H1 (cell line): ENCODE measurements around the gene SH2B2. TPM values are rescaled to one million over a fixed set of nuclear protein-coding genes. Genes with fewer than 3 reads are reported as not detected.
A peak's percentile ranks its signal among the peaks of the same experiment; 100 is the strongest.

Experiments used
- CTCF ChIA-PET: fragments of 300-600 bp; sonication (Branson Sonifier 250); formaldehyde crosslinking; loops from one replicate; lab custom pipeline; 2021; ENCODE audit not compliant: partially characterized antibody; lab: Charles Lee
- POLR2A ChIA-PET: fragments of 300-600 bp; sonication (Branson Sonifier 250); formaldehyde crosslinking; loops from one replicate; lab custom pipeline; 2021; ENCODE audit warnings: inconsistent platforms; ENCODE audit not compliant: partially characterized antibody; lab: Charles Lee
- DNase-seq, 2 experiments: peaks; one replicate each; pipeline versions ENCODE4 v3.0.0 to v3.0.0-alpha.2; 2010 to 2022; ENCODE audit warnings: low spot score in 2 of 2, low read depth in 1 of 2, mixed read lengths in 1 of 2
- FAIRE-seq: peaks from 2 replicates; lab custom pipeline; 2011; peaks lifted over from hg19 to GRCh38; lab: Jason Lieb, UNC
- H2AFZ ChIP-seq: 2 replicates; pipeline ENCODE4 v1.8.1; 2012; ENCODE audit warnings: low read length, inconsistent platforms
- H2AK5ac ChIP-seq: 2 replicates; pipeline ENCODE4 v1.6.1; 2013; ENCODE audit warnings: low read depth, low read length
- H2BK120ac ChIP-seq: replicated peaks from 2 replicates; pipeline ENCODE3; 2013; ENCODE audit warnings: low read depth, low read length, inconsistent platforms
- H2BK12ac ChIP-seq: 2 replicates; pipeline ENCODE4 v1.6.1; 2013; ENCODE audit warnings: low read depth, low read length
- H2BK15ac ChIP-seq: 2 replicates; pipeline ENCODE4 v1.6.1; 2013; ENCODE audit warnings: low read length
- H2BK20ac ChIP-seq: 2 replicates; pipeline ENCODE4 v1.6.1; 2013; ENCODE audit warnings: low read length
- H2BK5ac ChIP-seq: 2 replicates; pipeline ENCODE4 v1.6.1; 2013; ENCODE audit warnings: low read depth, low read length
- H3K14ac ChIP-seq: 2 replicates; pipeline ENCODE4 v1.6.1; 2013; ENCODE audit warnings: inconsistent platforms; ENCODE audit not compliant: insufficient read length
- H3K18ac ChIP-seq: 2 replicates; pipeline ENCODE4 v1.6.1; 2013; ENCODE audit warnings: low read length; ENCODE audit errors: extremely low read depth
- H3K23ac ChIP-seq: 2 replicates; pipeline ENCODE4 v1.6.1; 2013; ENCODE audit warnings: inconsistent platforms; ENCODE audit not compliant: insufficient read length
- H3K23me2 ChIP-seq: 2 replicates; pipeline ENCODE4 v1.6.1; 2013; ENCODE audit warnings: low read depth, low read length
- H3K27ac ChIP-seq: 2 replicates; pipeline ENCODE4 v1.6.1; 2011; ENCODE audit warnings: low read depth, low read length, inconsistent platforms
- H3K27me3 ChIP-seq, 4 experiments: replicated peaks in 1 of 4; 1 replicate in 1 of 4; 2 replicates in 3 of 4; pipeline versions ENCODE4 v1.6.1 to v1.8.1; 2011 to 2013; ENCODE audit warnings: low read length in 3 of 4, mild to moderate bottlenecking in 3 of 4, inconsistent platforms in 2 of 4, mixed read lengths in 2 of 4, moderate library complexity in 1 of 4; ENCODE audit not compliant: control insufficient read depth in 3 of 4, insufficient read depth in 3 of 4; ENCODE audit errors: extremely low read depth in 1 of 4
- H3K36me3 ChIP-seq, 4 experiments: 2 replicates each; pipeline versions ENCODE4 v1.6.1 to v1.8.1; 2011 to 2013; ENCODE audit warnings: mild to moderate bottlenecking in 4 of 4, low read length in 3 of 4, moderate library complexity in 2 of 4, control low read depth in 1 of 4, inconsistent platforms in 1 of 4; ENCODE audit not compliant: insufficient read depth in 4 of 4, control insufficient read depth in 2 of 4
- H3K4ac ChIP-seq: replicated peaks from 2 replicates; pipeline ENCODE3; 2013; ENCODE audit warnings: low read length, low read depth, mixed read lengths, inconsistent platforms; ENCODE audit not compliant: insufficient read length
- H3K4me1 ChIP-seq, 4 experiments: replicated peaks in 1 of 4; 1 replicate in 1 of 4; 2 replicates in 3 of 4; pipeline versions ENCODE4 v1.6.1 to v1.8.1; 2011 to 2013; ENCODE audit warnings: low read length in 3 of 4, inconsistent platforms in 2 of 4, mixed read lengths in 1 of 4; ENCODE audit not compliant: insufficient read depth in 4 of 4, control insufficient read depth in 3 of 4
- H3K4me2 ChIP-seq, 2 experiments: 2 replicates each; pipeline versions ENCODE4 v1.6.1 to v1.8.1; 2011 to 2013; ENCODE audit warnings: low read depth in 2 of 2, low read length in 2 of 2, control low read depth in 1 of 2, inconsistent platforms in 1 of 2, mild to moderate bottlenecking in 1 of 2; ENCODE audit not compliant: insufficient read depth in 1 of 2
- H3K4me3 ChIP-seq, 4 experiments: fragments of 200-600, 300-600 bp in 1 of 4; sonication (generic), shearing (Covaris generic), sonication (Bioruptor Twin) in 1 of 4; 2 replicates each; pipeline versions ENCODE4 v1.5.1 to v1.8.1; 2011 to 2016; ENCODE audit warnings: low read length in 4 of 4, low read depth in 3 of 4, control low read depth in 2 of 4, inconsistent platforms in 2 of 4, mild to moderate bottlenecking in 2 of 4, mixed read lengths in 1 of 4, moderate library complexity in 1 of 4; ENCODE audit not compliant: insufficient read depth in 2 of 4; ENCODE audit errors: extremely low read depth in 1 of 4
- H3K56ac ChIP-seq: replicated peaks from 2 replicates; pipeline ENCODE3; 2013; ENCODE audit warnings: low read depth, mild to moderate bottlenecking, mixed read lengths, low read length, inconsistent platforms; ENCODE audit not compliant: insufficient read length
- H3K79me1 ChIP-seq: 2 replicates; pipeline ENCODE4 v1.6.1; 2013; ENCODE audit warnings: low read depth, low read length, control low read depth
- H3K79me2 ChIP-seq, 2 experiments: 2 replicates each; pipeline versions ENCODE4 v1.6.1 to v1.8.1; 2012 to 2013; ENCODE audit warnings: low read length in 2 of 2, mild to moderate bottlenecking in 2 of 2, inconsistent platforms in 1 of 2; ENCODE audit not compliant: insufficient read depth in 2 of 2, control insufficient read depth in 1 of 2
- H3K9ac ChIP-seq, 4 experiments: replicated peaks in 1 of 4; 1 replicate in 1 of 4; 2 replicates in 3 of 4; pipeline versions ENCODE4 v1.6.1 to v1.8.1; 2011 to 2013; ENCODE audit warnings: low read depth in 3 of 4, low read length in 3 of 4, control low read depth in 2 of 4, mild to moderate bottlenecking in 2 of 4, moderate library complexity in 2 of 4, inconsistent platforms in 1 of 4; ENCODE audit errors: extremely low read depth in 1 of 4
- H3K9me3 ChIP-seq, 2 experiments: 2 replicates each; pipeline versions ENCODE4 v1.6.1 to v1.8.1; 2012 to 2013; ENCODE audit warnings: mild to moderate bottlenecking in 2 of 2, moderate library complexity in 2 of 2, control low read depth in 1 of 2, inconsistent platforms in 1 of 2, low read depth in 1 of 2, low read length in 1 of 2, mixed read lengths in 1 of 2; ENCODE audit not compliant: insufficient read depth in 2 of 2
- H4K20me1 ChIP-seq, 2 experiments: replicated peaks in 1 of 2; 2 replicates each; pipeline versions ENCODE3 to v1.8.1; 2011 to 2013; ENCODE audit warnings: inconsistent platforms in 2 of 2, low read length in 2 of 2, mild to moderate bottlenecking in 1 of 2; ENCODE audit not compliant: insufficient read depth in 2 of 2, control insufficient read depth in 1 of 2
- H4K5ac ChIP-seq: 2 replicates; pipeline ENCODE4 v1.6.1; 2013; ENCODE audit warnings: low read length, low read depth, mixed read lengths, inconsistent platforms; ENCODE audit not compliant: insufficient read length
- H4K8ac ChIP-seq: 2 replicates; pipeline ENCODE4 v1.8.0; 2013; ENCODE audit warnings: mild to moderate bottlenecking, moderate library complexity, low read length, inconsistent platforms; ENCODE audit not compliant: insufficient read depth; ENCODE audit errors: extremely low read depth
- H4K91ac ChIP-seq: replicated peaks from 2 replicates; pipeline ENCODE3; 2013; ENCODE audit warnings: low read length, mixed read lengths, inconsistent platforms; ENCODE audit not compliant: insufficient read length
- CREB1 ChIP-seq: IDR thresholded peaks from 2 replicates; pipeline ENCODE4 v1.6.1; 2012; ENCODE audit warnings: inconsistent platforms
- CTCF ChIP-seq, 3 experiments: IDR thresholded peaks; 1 replicate in 2 of 3; 2 replicates in 1 of 3; pipeline versions ENCODE4 v1.5.1 to v1.6.1; 2011; ENCODE audit warnings: low read length in 3 of 3, mild to moderate bottlenecking in 3 of 3, inconsistent platforms in 2 of 3, low read depth in 1 of 3, moderate library complexity in 1 of 3; ENCODE audit not compliant: insufficient read depth in 1 of 3; ENCODE audit errors: control extremely low read depth in 1 of 3
- KDM1A ChIP-seq: fragments of 200-600, 300-600 bp; sonication (generic); IDR thresholded peaks from 2 replicates; pipeline ENCODE4 v1.7.1; 2016; ENCODE audit warnings: mild to moderate bottlenecking, low read length, borderline replicate concordance
- RAD21 ChIP-seq, 2 experiments: IDR thresholded peaks in 1 of 2; conservative IDR thresholded peaks in 1 of 2; 2 replicates each; pipeline ENCODE4 v1.6.1; 2011; ENCODE audit warnings: low read depth in 2 of 2, low read length in 2 of 2, improper control_type of control experiment in 1 of 2, inconsistent platforms in 1 of 2, mild to moderate bottlenecking in 1 of 2, moderate library complexity in 1 of 2
- RBBP5 ChIP-seq: IDR thresholded peaks from 2 replicates; pipeline ENCODE4 v1.7.1; 2012; ENCODE audit warnings: low read depth, mild to moderate bottlenecking, inconsistent platforms, low read length, moderate library complexity, borderline replicate concordance
- SRF ChIP-seq: IDR thresholded peaks from 2 replicates; pipeline ENCODE4 v1.6.1; 2011; ENCODE audit warnings: mild to moderate bottlenecking, low read depth, low read length, moderate library complexity
- YY1 ChIP-seq: IDR thresholded peaks from 2 replicates; pipeline ENCODE4 v1.6.1; 2011; ENCODE audit warnings: low read depth, mild to moderate bottlenecking, low read length
- WGBS, 2 experiments: shearing (Covaris generic) in 1 of 2; methylation state at CpG; one replicate each; pipeline versions ENCODE4 v1.1.6 to v1.1.7; 2013 to 2015; ENCODE audit warnings: low lambda C conversion rate in 2 of 2, mixed read lengths in 2 of 2, inconsistent platforms in 1 of 2, low coverage in 1 of 2, missing lambda C conversion rate in 1 of 2; ENCODE audit not compliant: insufficient replicate concordance in 2 of 2, insufficient coverage in 1 of 2, insufficient read length in 1 of 2; ENCODE audit errors: extremely low coverage in 1 of 2, missing lambda C conversion rate in 1 of 2; 5-methylcytosine and 5-hydroxymethylcytosine counted together
- polyA plus RNA-seq, 7 experiments: library from polyadenylated mRNA; depleted of rRNA in 3 of 7; stranded (reverse) in 5 of 7; unstranded in 2 of 7; fragments of >200 nt in 5 of 7; fragments of 200-250 nt in 2 of 7; gene quantifications; 1 replicate in 5 of 7; 2 replicates in 1 of 7; 4 replicates in 1 of 7; pipeline versions ENCODE4 v1.2.1 to v1.2.3, GENCODE V29; 2011 to 2013; ENCODE audit warnings: missing spikeins in 2 of 7, mixed read lengths in 2 of 7
- total RNA-seq: library from RNA; stranded (reverse); fragmentation: NEBNext Ultra II Directional; extraction: Animal tissue kit (Norgen Biotek cat#: 25700); gene quantifications from 2 replicates; pipeline ENCODE4 v1.2.1, GENCODE V29; 2021

Gene SH2B2
- total and polyA plus RNA-seq, 2 of the 8 experiments (the other 6 are each of a cell fraction or from before 2014, with no cell fraction given): 11.5 to 18.7 TPM

- H2AK5ac ChIP-seq: no peak overlapping the region
- H4K91ac ChIP-seq: no peak overlapping the region
- H3K9me3 ChIP-seq: no peaks in the 10 kb centered on the region
- no peaks in the 10 kb centered on the region for H3K79me1 ChIP-seq
- peak overlapping the region in 2 of 4 experiments; percentile 20 to 40; a peak in 2 of 7 replicates for H3K9ac ChIP-seq
- H4K8ac ChIP-seq: peak overlapping the region; percentile 62
- POLR2A ChIA-PET: interaction anchor here (1.8 kb wide), 1 partner anchor 20 kb away, joined by 4 read pairs; no protein-coding TSS in a partner anchor
- no peaks in the 10 kb centered on the region for H3K23me2 ChIP-seq
- H2AFZ ChIP-seq: no peak overlapping the region
- no peak overlapping the region for H3K4ac ChIP-seq
- no peak for FAIRE-seq
- H2BK20ac ChIP-seq: no peak overlapping the region
- CTCF ChIA-PET: interaction anchor here (0.7 to 4.5 kb wide), 12 partner anchors 9 to 624 kb away, joined by 3 to 20 read pairs (median 3); no protein-coding TSS in a partner anchor
- no peak overlapping the region for H4K5ac ChIP-seq
- TF ChIP-seq KDM1A (0 out of 2 replicates have a peak, but pooled peaks have one; percentile 14), CTCF (IDR thresholded peaks at IDR 0.05; ENCODE audit: control extremely low read depth in 1 of 3, insufficient read depth in 1 of 3, low read depth in 1 of 3, low read length in 3 of 3) (peak; percentile 59 to 64 (median 61)), RBBP5 (no peak), YY1 (no peak), SRF (0 out of 2 replicates have a peak, but pooled peaks have one; percentile 12), RAD21 (IDR thresholded peaks at IDR 0.05 in 1 of 2, conservative IDR thresholded peaks at IDR 0.05 in 1 of 2; ENCODE audit: low read depth in 2 of 2, low read length in 2 of 2) (peak; percentile 17 to 54; a peak in 3 of 4 replicates), CREB1 (0 out of 2 replicates have a peak, but pooled peaks have one; percentile 7)
- TF ChIP-seq, all 59 proteins: peak for 5
- Histone ChIP-seq H3K4me1 (peaks cover 0 to 10% (median 0%) of the 10 kb centered on the region in 4 experiments; a peak in 5 of 7 replicates), H3K23ac (no peak overlapping the region), H3K18ac (peak overlapping the region; percentile 48; the same call in 1 of the 2 replicates), H3K4me2 (peak overlapping the region; percentile 14 to 56; a peak in 3 of 4 replicates), H3K4me3 (peak overlapping the region in 2 of 4 experiments; percentile 3 to 52; a peak in 5 of 8 replicates), H3K27ac (no peak overlapping the region), H3K79me2 (no peaks in the 10 kb centered on the region), H2BK5ac (no peak overlapping the region), H2BK12ac (no peak overlapping the region), H2BK120ac (no peak overlapping the region), H3K56ac (no peak overlapping the region), H2BK15ac (no peak overlapping the region), H3K14ac (no peak overlapping the region), H4K20me1 (no peaks in the 10 kb centered on the region), H3K27me3 (no peaks in the 10 kb centered on the region), H3K36me3 (peaks cover 0 to 3% (median 1%) of the 10 kb centered on the region in 4 experiments; a peak in 3 of 8 replicates)
- 54% methylated on average over 58 of the region's 117 CpGs; no CpG with 5 or more reads in 1 of the 2 experiments for WGBS, 2 experiments
- peak; percentile 36 to 88 for DNase-seq
These were observed 37.9 kb upstream of the SH2B2 start for GRCh38 chr7:102248456-102249395.
